Keratinocyte (primary cell): ENCODE results near the gene GRIK2.

Experiments used
- CTCF ChIP-seq, 3 experiments: IDR thresholded peaks in 1 of 3; conservative IDR thresholded peaks in 1 of 3; optimal IDR thresholded peaks in 1 of 3; 2 replicates in 2 of 3; 3 replicates in 1 of 3; pipeline versions ENCODE3 to v1.5.1; 2011; ENCODE audit warnings: low read length in 3 of 3, mild to moderate bottlenecking in 3 of 3, moderate library complexity in 2 of 3, control low read depth in 1 of 3, inconsistent platforms in 1 of 3; ENCODE audit not compliant: insufficient read depth in 2 of 3; ENCODE audit errors: extremely low read depth in 1 of 3
- EZH2 ChIP-seq: IDR thresholded peaks from one replicate; pipeline ENCODE4 v1.6.1; 2012; ENCODE audit warnings: inconsistent platforms, mild to moderate bottlenecking, low read length, moderate library complexity

- TF ChIP-seq CTCF (optimal IDR thresholded peaks at IDR 0.05 in 1 of 3, IDR thresholded peaks at IDR 0.05 in 1 of 3, conservative IDR thresholded peaks at IDR 0.05 in 1 of 3; ENCODE audit: extremely low read depth in 1 of 3, insufficient read depth in 2 of 3, low read length in 3 of 3) = no peak
- no peak for TF ChIP-seq EZH2
These were observed 275.1 kb downstream of the GRIK2 start for GRCh38 chr6:101668496-101669030.
